Fibroblast of the aortic adventitia (primary cell): ENCODE measurements around the gene GATA6. TPM values are rescaled to one million over a fixed set of nuclear protein-coding genes. Genes with fewer than 3 reads are reported as not detected.

Experiments
- DNase-seq: peaks from one replicate; pipeline ENCODE4 v3.0.0-alpha.2; 2010; ENCODE audit warnings: low read depth
- H3K4me3 ChIP-seq: 2 replicates; pipeline ENCODE4 v1.5.1; 2011; ENCODE audit warnings: low read depth, mild to moderate bottlenecking, control low read depth, low read length, moderate library complexity
- CTCF ChIP-seq: IDR thresholded peaks from 2 replicates; pipeline ENCODE4 v1.5.1; 2011; ENCODE audit warnings: mild to moderate bottlenecking, low read length, control low read depth, inconsistent platforms; ENCODE audit not compliant: insufficient read depth
- total RNA-seq: library from RNA; depleted of rRNA; stranded (reverse); fragments of >200 nt; gene quantifications from 2 replicates; pipeline ENCODE4 v1.2.3, GENCODE V29; 2012; ENCODE audit warnings: low replicate concordance

GATA6 gene
- total RNA-seq: 22.5 and 34.0 TPM in 2 replicates

- TF ChIP-seq CTCF: peak; percentile 44
- H3K4me3 ChIP-seq: peak within 1 kb of the TSS; percentile 97
- DNase-seq: peak; percentile 99
Observed at GRCh38 chr18:22169011-22169888, at the start of gene GATA6. Gene GATA6, plus strand, starts transcription at chr18:22169589. Its CDS starts 1,556 bp downstream, at chr18:22171145.

GRCh38 chr18:22124970-22125369 is 44.4 kb upstream of the GATA6 start:
- peak; percentile 10 for DNase-seq
- H3K4me3 ChIP-seq: no peak overlapping the region
- TF ChIP-seq CTCF: no peak

- no peak for TF ChIP-seq CTCF
- DNase-seq: no peak
- no peak overlapping the region for H3K4me3 ChIP-seq
Observed at GRCh38 chr18:22128954-22129353, 40.4 kb upstream of the GATA6 start.

GRCh38 chr18:22129778-22130177 is 39.6 kb upstream of the GATA6 start:
- no peak for TF ChIP-seq CTCF
- DNase-seq: no peak

GRCh38 chr18:22132258-22132657 is 37.1 kb upstream of the GATA6 start:
- TF ChIP-seq CTCF: no peak
- H3K4me3 ChIP-seq: no peak overlapping the region
- no peak for DNase-seq

More at GRCh38 chr18:22129778-22130177, 39.6 kb upstream of the GATA6 start:
- H3K4me3 ChIP-seq: no peak overlapping the region

GRCh38 chr18:22132763-22133162 is 36.6 kb upstream of the GATA6 start:
- no peak for DNase-seq
- TF ChIP-seq CTCF: no peak
- H3K4me3 ChIP-seq: no peak overlapping the region
